SH-SY5Y (cell line): ENCODE data around the gene TAF4.

Source experiments
- GATA2 ChIP-seq: IDR thresholded peaks from 2 replicates; pipeline ENCODE4 v1.6.1; 2011; ENCODE audit warnings: mild to moderate bottlenecking, low read depth, low read length
- GATA3 ChIP-seq: IDR thresholded peaks from 2 replicates; pipeline ENCODE4 v1.6.1; 2011; ENCODE audit warnings: low read depth, mild to moderate bottlenecking, low read length, moderate library complexity

DNA sequence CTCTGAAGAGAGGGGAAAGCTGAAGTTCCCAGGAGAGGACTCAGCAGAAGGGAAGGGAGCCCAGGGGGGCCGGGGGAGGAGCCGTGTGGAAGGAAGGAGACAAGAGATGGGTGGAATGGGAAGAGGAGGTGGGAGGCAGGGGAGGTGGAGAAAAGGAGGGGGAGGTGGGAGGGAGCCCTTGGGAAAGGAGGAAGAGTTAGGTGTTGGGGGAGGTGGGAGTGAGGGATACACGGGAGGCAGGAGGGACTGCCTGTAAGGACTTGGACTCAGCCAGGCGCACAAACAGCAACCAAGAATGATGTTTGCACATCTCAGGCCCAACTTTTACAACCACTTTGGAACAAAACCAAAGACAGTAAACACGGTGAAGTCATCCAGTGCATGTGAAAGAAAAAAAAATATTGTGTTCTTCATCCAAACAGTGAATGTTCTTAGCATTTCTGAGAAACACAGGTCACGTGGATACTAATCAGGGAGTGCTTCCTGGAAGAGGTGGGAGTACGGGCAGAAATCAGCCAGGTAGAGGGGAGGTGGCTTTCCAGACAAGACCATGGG lies 39.2 kb upstream of the TAF4 start:
- no peak for TF ChIP-seq GATA3
- TF ChIP-seq GATA2, result no peak
